Measurements from ENCODE around the gene GJD2.

Gene GJD2

DNA sequence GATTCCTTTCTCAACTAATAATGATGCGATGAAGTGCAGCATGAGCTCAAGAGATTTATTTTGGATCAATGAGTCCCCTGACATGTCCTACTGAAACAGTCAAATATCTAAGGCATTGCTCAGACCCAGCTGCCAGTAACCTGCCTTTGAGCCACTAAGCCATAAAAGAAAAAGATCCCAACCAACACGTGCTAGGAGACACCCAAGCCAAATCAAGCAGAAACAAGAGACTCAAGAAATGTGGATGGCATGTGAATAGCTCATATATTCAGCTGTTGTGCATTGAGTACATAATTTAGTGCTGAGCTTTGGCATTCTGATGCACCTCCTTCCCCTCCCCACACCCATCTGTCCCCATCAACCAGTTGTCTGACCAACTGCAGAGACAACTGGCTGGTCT is 29.2 kb downstream of the GJD2 start:
- H3K27me3 ChIP-seq (ENCODE audit: insufficient read depth, low read length): no peaks in the 10 kb centered on the region
- no peak overlapping the region for H3K4me2 ChIP-seq (ENCODE audit: low read length)
- H3K79me2 ChIP-seq (ENCODE audit: insufficient read depth, low read length): no peaks in the 10 kb centered on the region
- no peak overlapping the region for H3K4me3 ChIP-seq (ENCODE audit: low read depth, low read length, poor library complexity, severe bottlenecking)
- H3K9ac ChIP-seq (ENCODE audit: low read length): no peak overlapping the region
- no peaks in the 10 kb centered on the region for H3K9me3 ChIP-seq (ENCODE audit: low read length)
- H3K9me2 ChIP-seq (ENCODE audit: low read depth, low read length): no peaks in the 10 kb centered on the region
- no peak overlapping the region for H3K27ac ChIP-seq (ENCODE audit: low read depth, low read length, poor library complexity, severe bottlenecking)
- TF ChIP-seq, protein P1, sequence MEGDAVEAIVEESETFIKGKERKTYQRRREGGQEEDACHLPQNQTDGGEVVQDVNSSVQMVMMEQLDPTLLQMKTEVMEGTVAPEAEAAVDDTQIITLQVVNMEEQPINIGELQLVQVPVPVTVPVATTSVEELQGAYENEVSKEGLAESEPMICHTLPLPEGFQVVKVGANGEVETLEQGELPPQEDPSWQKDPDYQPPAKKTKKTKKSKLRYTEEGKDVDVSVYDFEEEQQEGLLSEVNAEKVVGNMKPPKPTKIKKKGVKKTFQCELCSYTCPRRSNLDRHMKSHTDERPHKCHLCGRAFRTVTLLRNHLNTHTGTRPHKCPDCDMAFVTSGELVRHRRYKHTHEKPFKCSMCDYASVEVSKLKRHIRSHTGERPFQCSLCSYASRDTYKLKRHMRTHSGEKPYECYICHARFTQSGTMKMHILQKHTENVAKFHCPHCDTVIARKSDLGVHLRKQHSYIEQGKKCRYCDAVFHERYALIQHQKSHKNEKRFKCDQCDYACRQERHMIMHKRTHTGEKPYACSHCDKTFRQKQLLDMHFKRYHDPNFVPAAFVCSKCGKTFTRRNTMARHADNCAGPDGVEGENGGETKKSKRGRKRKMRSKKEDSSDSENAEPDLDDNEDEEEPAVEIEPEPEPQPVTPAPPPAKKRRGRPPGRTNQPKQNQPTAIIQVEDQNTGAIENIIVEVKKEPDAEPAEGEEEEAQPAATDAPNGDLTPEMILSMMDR (IDR thresholded peaks at IDR 0.05; ENCODE audit: low read length): no peak
- no peak for TF ChIP-seq EZH2 (IDR thresholded peaks at IDR 0.05; ENCODE audit: borderline replicate concordance, low read length)
- no peaks in the 10 kb centered on the region for H3F3A ChIP-seq (ENCODE audit: insufficient read depth, low read length)
- no peak overlapping the region for H2AFZ ChIP-seq (ENCODE audit: low read length)
- no peaks in the 10 kb centered on the region for H3K4me1 ChIP-seq (ENCODE audit: insufficient read depth, low read length, severe bottlenecking)
- no peaks in the 10 kb centered on the region for H4K20me1 ChIP-seq (ENCODE audit: insufficient read depth, low read length)
- no peaks in the 10 kb centered on the region for H3K36me3 ChIP-seq (ENCODE audit: insufficient read depth, low read length)

DNA sequence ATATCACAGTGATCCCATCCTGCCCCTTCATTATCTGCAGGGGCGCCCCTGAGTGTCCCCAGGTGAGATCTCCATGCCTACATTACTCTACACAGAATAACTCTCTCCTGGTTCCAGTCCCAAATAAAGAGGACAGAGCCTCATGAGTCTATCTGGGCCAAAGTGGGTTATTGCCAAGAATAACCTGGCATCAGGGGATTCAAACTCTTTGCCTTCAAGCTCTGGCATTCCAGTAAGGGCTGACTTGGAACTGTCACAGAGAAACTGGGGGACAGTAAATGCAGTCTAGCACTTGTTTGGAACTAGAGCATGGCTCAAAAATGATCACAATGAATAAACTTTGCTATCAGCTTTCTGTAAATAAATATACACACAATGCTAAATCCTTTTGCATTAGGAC is 30.3 kb downstream of the GJD2 start:
- no peaks in the 10 kb centered on the region for H4K20me1 ChIP-seq (ENCODE audit: insufficient read depth, low read length)
- H3K4me2 ChIP-seq (ENCODE audit: low read length): no peak overlapping the region
- H3K9me2 ChIP-seq (ENCODE audit: low read depth, low read length): no peaks in the 10 kb centered on the region
- no peak overlapping the region for H3K27ac ChIP-seq (ENCODE audit: low read depth, low read length, poor library complexity, severe bottlenecking)
- H2AFZ ChIP-seq (ENCODE audit: low read length): no peak overlapping the region
- no peak for TF ChIP-seq EZH2 (IDR thresholded peaks at IDR 0.05; ENCODE audit: borderline replicate concordance, low read length)
- TF ChIP-seq, protein P1 (IDR thresholded peaks at IDR 0.05; ENCODE audit: low read length): no peak
- no peaks in the 10 kb centered on the region for H3F3A ChIP-seq (ENCODE audit: insufficient read depth, low read length)
- H3K79me2 ChIP-seq (ENCODE audit: insufficient read depth, low read length): no peaks in the 10 kb centered on the region
- no peaks in the 10 kb centered on the region for H3K4me1 ChIP-seq (ENCODE audit: insufficient read depth, low read length, severe bottlenecking)
- H3K4me3 ChIP-seq (ENCODE audit: low read depth, low read length, poor library complexity, severe bottlenecking): no peak overlapping the region
- H3K27me3 ChIP-seq (ENCODE audit: insufficient read depth, low read length): no peaks in the 10 kb centered on the region
- H3K36me3 ChIP-seq (ENCODE audit: insufficient read depth, low read length): no peaks in the 10 kb centered on the region
- H3K9me3 ChIP-seq (ENCODE audit: low read length): no peaks in the 10 kb centered on the region
- H3K9ac ChIP-seq (ENCODE audit: low read length): no peak overlapping the region

DNA sequence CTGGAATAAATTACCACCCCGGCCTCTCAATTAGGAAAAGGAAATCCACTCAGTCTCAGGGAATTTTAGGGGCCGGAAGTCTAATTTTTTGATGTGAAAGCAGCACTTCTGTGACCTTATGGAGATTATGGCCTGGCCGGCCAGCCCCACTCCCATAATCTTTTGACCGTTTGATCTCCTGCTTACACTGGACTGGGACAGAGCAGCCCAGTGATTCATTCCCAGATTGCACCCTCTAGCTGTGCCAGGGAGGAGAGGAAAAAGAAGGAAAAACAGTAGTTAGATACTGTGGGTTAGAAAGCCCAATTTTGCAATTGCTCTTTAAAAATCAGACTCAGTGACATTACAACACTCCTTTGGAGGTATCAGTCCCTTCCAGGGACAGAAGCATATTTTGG is 32.4 kb downstream of the GJD2 start:
- Histone ChIP-seq H3K9ac (ENCODE audit: low read length) (no peak overlapping the region), H3F3A (ENCODE audit: insufficient read depth, low read length) (no peaks in the 10 kb centered on the region), H3K4me3 (ENCODE audit: low read depth, low read length, poor library complexity, severe bottlenecking) (no peak overlapping the region), H3K9me2 (ENCODE audit: low read depth, low read length) (no peaks in the 10 kb centered on the region), H3K4me1 (ENCODE audit: insufficient read depth, low read length, severe bottlenecking) (no peaks in the 10 kb centered on the region), H3K36me3 (ENCODE audit: insufficient read depth, low read length) (no peaks in the 10 kb centered on the region), H3K4me2 (ENCODE audit: low read length) (no peak overlapping the region), H3K79me2 (ENCODE audit: insufficient read depth, low read length) (no peaks in the 10 kb centered on the region), H3K27ac (ENCODE audit: low read depth, low read length, poor library complexity, severe bottlenecking) (no peak overlapping the region), H3K9me3 (ENCODE audit: low read length) (no peaks in the 10 kb centered on the region), H2AFZ (ENCODE audit: low read length) (no peak overlapping the region), H4K20me1 (ENCODE audit: insufficient read depth, low read length) (no peaks in the 10 kb centered on the region), H3K27me3 (ENCODE audit: insufficient read depth, low read length) (no peaks in the 10 kb centered on the region)
- TF ChIP-seq, protein P1 (IDR thresholded peaks at IDR 0.05; ENCODE audit: low read length): no peak
- no peak for TF ChIP-seq EZH2 (IDR thresholded peaks at IDR 0.05; ENCODE audit: borderline replicate concordance, low read length)
